DMS53 treated with DMSO at 0.1 percent for 48 hours (cell line): ENCODE measurements around the gene SPEG.

Experiments
- DNase-seq: peaks from one replicate; lab custom pipeline; 2025; ENCODE audit not compliant: unreplicated experiment; lab: John Stamatoyannopoulos, UW

The SPEG gene

DNA sequence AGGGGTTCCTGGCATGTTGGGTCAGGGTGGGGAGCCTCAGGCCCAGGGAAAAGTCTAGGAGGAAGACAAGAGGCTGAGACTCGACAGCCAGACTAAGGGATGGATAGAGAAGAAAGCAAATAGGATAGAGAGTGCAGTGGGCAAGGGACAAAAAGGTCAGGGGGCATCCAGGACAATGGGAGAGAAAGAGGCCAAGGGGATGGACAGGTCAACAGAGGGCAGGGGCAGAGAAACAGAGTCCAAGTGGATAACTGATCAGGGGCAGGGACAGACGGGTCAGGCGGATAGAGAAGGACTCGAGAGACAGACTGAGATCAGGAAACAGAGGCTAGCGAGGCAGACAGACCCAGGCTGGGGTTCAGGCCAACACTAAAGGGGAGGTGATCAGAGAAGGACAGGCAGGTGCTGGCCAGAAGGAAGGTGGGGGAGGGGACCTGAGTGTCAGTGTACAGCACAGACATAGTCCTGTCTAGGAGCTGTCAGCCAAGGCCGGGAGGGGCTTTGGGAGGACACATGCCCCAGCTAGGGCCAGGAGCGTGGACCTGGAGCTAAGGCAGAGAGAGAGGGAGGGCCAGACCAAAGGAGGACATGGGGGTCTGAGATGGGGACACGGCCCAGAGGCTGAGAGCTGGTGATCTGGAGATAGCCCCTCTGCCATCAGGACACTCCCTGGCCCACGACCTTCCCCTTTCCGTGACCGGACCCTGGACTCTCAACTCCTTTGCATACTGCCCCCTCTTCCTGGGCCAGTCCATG, 91.9 kb downstream of the SPEG start:
- DNase-seq, result peak; percentile 12

DNA sequence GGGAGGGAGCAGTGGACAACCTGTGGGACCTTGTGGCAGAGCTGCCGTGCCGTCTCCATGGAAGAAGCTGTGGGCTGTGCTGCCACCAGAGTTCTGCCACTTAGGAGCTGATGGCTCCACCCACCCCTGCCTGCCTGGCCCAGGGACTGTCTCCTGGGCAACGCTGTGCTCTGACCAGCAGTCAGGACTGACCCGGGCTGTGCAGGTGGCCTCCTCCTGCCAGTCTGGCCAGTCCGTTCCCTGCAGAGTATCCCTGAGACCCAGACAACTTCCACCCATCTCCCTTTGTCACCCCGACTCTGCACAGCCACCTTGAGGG, 92.4 kb downstream of the SPEG start:
- peak; percentile 38 for DNase-seq

DNA sequence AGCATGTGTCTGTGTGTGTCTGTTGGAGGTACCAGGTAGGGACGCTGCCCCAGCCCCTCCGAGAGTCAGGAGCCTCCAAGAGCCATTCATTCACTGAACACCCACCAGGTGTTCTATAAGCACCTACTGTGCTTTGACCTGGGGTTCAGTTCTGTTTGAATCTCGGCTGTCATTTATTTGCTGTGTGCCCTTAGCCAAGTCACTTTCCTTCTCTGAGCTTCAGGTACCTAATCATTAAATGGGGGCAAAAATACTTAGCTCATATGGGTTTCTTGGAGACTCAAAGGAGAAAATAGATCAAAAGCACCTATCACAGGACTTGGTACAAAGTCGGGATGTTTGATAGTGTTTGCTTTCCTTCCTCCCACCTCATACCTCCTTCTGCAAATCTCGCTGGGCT, 92.8 kb downstream of the SPEG start:
- no peak for DNase-seq

DNA sequence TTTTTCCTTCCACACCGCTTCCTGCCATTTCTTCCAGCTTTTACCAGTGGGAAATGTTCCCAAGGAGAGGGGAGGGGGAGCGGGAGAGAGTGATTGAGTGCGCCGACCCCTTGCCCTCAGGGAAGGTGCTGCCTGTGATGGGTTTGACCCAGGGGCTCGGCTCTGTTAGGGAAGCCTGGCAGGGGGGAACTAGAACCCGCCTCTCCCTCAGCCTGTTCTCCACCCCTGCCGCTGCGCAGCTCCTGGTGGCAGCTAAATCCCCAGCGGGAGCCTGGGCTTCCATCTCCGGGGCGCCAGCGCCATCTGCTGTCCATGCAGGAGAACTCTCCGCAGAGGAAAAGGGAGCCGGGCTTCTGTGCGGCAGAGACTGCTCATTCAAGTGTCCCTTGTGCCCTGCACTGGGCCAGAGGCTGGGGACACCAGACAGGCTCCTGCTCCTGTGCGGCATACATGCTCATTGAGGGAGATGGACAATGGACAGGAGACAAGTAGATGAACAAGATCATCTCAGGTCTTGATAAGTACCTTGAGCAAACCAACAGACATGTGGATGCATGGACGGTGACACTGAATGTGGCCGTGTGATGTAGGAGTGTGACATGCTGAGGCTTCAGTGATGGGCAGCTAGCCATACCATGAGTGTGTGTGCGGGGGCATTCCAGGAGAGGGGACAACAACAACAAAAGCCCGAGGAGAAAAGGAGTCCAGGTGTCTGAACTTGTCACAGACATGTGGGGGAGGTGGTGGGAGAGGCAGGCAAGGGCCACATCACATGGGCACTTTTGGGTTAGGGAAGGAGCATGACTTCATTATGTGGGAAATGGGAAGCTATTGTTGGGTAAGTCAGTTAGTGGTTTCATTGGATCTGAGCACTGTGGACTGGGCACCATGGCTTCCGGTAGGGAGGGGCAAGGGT, 95.7 kb downstream of the SPEG start:
- peak; percentile 70 for DNase-seq

DNA sequence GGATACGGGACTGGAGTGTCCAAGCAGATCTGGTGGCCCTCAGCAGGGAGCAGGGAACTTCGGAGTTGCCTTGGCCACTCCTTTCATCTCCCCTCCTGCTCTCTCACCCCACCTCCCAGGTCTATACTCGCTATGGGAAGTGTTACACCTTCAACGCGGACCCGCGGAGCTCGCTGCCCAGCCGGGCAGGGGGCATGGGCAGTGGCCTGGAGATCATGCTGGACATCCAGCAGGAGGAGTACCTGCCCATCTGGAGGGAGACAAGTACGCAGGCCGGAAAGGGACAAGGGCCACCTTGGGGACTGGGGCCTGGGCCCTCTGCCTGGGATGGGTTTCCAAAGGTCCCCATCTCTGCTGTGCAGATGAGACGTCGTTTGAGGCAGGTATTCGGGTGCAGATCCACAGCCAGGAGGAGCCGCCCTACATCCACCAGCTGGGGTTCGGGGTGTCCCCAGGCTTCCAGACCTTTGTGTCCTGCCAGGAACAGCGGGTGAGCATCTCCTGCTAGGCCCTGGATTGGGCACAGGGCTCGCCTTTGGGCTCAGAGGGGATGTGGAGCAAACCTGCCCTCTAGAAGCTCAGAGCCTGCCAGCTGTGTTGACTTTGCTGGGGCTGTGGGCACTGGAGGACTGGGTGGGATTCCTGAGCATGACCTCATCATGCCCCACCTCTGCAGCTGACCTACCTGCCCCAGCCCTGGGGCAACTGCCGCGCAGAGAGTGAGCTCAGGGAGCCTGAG, 97.2 kb downstream of the SPEG start:
- DNase-seq, result no peak

DNA sequence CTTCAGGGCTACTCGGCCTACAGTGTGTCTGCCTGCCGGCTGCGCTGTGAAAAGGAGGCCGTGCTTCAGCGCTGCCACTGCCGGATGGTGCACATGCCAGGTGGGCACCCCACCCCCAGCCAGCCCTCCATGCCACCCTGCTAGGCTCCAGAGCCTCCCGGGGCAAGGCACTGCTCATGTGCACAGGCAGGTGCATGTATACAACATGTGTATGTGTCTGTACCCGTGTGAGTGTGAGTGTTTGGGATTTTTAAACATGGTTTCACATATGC, 97.7 kb downstream of the SPEG start:
- DNase-seq, result no peak

DNA sequence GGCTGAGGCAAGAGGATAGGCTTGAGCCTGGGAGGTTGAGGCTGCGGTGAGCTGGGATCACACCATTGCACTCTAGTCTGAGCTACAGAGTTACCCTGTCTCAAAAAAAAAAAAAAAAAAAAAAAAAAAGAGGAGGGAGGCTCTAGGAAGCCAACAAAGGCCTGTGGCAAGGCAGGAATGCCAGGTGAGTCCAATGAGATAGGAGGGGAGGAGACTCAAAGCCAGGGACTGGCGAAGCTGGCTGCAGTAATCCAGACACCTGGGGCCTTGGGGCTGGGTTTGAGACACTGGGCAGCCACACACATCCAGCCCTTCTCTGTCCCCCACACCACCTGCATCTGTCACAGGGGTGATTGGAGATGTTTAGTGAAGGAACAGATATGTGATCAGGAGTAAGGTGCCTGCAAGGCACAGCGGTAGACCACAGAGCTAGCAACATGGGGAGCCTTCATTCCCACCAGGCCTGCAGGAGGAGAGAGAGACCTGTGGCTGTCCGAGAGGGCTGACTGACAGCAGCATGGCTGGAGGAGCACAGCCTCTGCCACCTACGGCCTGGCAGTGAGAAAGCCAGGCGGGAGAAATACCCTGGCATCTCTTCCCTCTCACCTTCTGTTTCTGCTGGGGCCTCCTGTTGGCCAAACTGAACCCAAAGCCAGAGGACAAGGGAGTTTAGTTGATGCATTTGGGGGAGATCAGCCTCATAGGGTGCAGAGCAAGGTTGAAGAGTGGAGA, 99.5 kb downstream of the SPEG start:
- peak; percentile 5 for DNase-seq

DNA sequence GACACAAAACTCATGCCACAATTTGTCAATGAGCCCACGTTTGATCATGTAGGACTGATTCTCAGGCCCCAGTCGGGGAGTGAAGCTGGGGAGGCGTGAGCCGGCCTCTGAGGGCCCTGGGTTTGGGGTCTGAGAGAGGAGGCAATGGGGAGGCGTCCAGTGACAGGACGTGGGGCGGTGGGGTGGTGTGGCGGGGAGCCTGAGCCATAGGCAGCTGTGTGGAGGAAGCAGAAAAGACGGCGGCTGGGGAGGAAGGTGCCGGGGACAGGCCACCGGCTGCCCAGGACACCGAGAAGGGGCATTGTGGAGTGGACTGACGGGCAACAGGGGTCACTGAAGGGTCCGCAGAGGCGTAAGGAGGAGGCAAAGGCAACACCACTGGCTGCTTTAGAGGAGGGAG, 101.8 kb downstream of the SPEG start:
- DNase-seq, result no peak

DNA sequence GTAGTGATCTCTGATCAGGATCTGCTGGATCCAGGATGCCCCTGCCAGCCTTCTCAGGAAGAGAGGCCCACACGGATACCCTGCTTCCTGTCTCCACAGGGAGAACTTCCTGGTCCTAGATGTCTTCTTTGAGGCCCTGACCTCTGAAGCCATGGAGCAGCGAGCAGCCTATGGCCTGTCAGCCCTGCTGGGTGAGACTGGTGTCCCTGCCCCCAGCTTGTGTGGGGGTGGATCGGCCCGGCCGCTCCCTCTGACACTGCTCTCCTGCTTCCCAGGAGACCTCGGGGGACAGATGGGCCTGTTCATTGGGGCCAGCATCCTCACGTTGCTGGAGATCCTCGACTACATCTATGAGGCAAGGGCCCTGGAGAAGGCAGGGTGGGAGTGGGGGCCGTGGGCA, 102.3 kb downstream of the SPEG start:
- no peak for DNase-seq

DNA sequence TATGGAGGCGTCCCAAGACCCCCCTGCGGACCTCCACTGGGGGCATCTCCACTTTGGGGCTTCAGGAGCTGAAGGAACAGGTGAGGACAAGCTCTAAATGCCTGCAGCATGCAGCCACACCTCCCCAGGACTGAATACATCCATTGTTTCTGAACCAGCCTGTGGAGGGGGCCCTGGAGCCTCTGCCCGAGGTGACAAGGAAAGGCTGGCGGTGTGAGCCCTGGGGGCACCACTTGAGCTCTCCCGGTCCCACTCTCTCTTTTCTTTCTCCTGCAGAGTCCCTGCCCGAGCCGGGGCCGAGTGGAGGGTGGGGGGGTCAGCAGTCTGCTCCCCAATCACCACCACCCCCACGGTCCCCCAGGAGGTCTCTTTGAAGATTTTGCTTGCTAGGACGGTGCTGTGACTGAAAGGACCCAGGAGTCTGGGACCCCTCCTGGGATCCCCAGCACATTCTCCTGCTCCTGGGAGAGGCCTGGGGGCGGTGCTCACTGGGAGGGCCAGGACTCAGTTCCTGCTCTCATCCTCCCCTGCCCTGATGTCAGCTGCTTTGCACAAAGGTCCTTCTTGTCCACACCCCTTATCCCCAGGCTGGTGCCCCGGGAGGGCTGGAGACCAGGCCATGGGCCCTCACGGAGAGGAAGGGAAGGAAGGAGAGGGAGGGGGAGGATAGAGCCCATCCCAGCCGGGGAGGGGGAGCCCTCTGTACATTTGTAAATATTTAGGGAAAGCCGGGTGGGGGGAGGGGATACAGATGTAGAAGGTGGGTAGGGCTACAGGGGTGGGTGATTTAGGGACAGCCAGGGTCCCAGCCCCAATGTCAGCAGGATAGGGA, 103.2 kb downstream of the SPEG start:
- no peak for DNase-seq

DNA sequence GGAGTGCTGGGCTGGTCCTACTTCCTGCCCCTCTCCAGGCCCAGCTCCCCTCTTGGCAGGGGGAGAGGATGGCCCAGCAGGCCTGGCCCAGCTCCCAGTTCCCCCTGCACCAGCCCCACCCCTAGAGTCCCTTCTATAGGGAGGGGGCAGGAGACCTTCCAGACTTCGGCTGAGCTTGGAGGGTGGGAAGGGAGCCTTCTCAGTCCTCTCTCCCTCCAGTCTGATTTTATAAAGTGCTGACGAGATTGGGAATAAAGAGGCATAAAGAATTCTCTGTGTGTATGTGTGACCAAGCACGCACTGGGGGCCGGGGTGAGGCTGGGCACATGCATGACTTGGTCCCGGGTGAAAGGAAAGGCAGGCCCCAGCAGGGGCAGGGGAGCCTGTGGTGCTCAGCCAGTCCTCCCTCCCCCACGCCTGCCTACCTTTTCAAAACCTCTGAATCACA, 103.9 kb downstream of the SPEG start:
- no peak for DNase-seq

DNA sequence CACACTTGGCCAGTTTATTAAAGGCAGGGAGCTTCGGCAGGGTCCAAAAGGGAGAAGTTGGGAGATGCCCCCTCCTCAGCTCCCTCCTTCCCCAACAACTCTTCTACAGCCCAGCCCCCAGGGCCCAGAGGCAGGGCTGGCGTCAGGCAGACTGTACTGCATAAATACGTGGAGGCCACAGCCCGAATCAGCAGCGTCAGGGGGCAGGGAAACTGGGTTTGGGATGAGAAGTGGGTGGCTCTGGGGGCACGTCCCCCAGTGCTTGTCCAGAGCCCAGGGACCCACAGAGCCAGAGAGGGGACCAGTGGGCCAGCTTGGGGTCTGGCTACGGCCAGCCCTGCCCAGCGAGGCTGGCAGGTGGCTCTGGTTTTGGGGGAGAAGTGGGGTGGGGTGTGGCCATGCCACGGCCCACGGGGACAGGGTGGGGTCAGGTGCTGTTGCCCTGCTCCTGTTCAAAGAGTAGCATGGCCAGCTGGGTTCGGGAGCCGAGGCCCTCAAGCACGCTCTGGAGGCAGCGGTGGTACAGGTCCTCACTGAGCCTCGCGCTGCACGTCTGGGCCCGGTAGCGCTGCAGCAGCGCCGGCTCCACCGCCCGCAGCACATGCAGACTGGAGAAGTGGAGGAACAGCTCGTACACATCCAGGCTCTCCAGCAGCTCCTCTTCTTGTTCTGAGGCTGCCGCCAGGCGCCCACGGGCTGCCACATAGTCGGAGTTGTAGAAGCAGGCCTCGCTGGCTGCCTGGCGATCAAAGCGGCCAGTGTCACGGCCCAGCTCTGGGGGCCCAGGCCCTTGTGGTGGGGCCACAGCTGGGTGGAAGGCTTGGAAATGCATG, 104.5 kb downstream of the SPEG start:
- no peak for DNase-seq

DNA sequence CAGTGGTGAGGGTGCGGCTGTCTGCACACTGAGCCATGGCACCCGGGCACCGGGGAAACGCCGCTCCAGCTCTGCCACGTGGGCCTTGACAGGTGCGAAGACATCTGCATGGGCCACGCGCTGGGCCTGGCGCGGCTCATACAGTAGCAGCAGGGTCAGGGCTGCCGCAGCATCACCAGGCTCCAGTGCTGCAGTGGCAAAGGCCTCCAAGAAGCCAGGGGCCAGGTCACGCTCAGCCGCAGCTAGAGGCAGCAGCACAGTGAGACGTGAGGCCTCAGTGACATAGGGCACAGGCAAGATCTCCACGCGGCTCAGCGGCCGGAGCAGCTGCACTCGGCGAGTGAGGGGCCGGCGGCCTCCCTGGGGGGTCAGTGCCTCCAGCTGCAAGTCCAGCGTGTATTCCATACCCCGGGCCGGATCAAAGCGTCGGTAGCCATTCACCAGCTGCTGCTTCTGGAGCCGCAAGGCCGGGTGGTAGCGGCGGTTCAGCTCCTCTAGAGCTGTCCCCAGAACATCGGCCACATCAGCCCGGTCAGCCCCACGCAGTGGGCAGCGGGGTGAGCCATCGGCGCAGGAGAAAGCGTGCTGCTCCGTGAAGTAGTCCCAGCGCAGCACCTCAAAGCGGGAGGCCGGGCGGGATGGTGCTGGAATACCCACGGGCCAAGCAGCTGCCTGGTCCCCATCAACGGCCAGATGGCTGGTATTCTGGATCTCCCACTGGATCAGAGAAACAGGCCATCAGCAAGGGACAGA, 105.5 kb downstream of the SPEG start:
- DNase-seq, result no peak

DNA sequence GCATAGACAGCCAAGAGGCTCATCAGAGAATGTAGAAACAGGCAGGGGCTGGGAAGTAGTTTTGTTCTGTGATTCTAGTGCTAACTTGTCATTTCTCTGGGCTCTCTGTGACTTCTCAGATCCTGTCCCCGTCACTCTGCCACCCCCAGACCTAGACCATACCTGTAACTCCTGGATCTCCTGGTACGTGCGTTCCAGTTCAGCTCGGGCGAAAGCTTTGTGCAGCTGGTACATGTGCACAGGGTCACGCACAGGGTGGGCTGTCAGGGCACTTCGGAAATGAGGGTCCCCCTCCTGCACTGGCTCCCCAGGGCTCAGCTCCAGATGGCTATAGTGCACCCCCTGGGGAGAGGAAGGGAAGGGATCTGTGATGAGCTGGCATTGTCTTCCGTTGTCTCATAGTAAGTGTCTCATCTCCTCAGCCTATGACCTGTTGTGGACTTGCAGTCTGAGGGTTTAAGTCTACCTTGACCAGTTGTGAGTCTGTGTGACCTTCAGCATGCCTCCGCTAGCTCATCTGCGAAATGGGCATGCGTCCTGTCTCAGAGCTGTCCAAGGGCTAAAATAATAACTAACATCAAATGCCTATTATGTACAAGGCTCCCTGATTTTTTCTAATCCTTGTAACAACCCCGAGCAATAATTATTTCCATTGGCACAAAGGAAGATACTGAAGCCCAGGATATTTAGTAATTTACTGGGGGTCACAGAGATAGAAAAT, 106.3 kb downstream of the SPEG start:
- no peak for DNase-seq

DNA sequence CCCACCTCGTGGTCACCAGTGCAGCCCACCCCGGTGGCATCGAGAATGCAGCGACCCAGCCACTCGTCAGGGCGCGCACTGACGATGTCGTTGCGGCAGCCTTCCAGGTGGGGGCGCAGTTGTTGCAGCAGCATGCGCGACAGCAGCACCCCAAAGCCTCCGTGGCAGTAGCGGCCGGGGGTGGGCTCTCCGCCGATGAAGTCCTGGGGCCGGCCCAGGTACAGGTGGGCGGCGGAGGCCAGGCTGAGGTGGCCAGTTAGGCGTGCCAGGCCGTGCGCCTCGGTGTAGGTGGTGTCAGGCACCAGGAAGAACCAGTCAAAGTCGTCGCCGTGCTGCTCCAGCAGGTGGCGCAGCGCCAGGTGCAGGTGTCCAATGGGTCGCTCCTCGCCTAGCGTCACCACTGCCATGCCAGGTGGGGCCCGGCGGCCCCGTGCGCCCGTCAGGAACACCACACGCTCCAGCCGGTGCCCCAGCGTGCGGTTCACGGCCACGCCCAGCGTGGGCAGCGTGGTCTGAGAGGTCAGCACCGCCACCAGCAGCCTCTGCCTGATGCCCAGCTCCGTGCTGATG, 107.1 kb downstream of the SPEG start:
- peak; percentile 79 for DNase-seq

DNA sequence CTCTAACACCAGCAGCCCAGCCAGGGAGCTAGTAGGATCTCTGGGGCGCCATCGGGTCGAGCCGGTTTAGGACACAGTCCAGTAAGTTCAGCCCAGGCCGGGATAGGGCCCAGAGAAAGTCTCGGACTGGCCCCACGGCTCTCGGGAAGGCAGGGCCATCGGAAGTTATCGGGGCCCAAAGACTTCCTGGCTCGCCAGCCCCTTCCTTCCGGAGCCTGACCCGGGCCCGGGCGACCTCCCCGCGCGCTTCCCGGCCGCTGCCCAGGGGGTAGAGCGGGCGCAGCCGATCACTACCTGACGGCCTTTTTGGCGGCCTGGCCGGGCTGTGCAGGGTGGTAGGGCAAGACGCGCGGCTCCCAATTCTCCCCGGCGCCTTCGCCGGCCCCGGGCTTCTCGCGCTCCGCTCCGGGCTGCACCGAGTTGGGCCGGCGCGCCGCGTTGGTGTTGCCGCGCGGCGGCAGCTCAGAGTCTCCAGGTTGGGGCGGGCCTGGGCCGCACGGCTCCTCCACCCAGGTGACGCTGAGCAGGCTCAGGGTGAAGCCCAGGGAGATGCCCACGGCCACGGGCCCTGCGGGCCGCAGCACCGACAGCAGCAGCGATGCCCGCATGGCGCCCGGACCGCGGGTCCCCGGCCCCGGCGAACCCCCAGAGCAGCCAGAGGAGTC, 108.4 kb downstream of the SPEG start:
- peak; percentile 14 for DNase-seq
